Measurements from ENCODE around the gene ZNF346.
"Not testable (repeated sequence)": the region's sequence is repeated elsewhere in the genome, so short reads cannot be mapped to it uniquely, and the experiment has no call there.

The ZNF346 gene

GRCh38 chr5:177010153-177010552 is 12.3 kb upstream of the ZNF346 start:
- no peak for DNase-seq

DNA sequence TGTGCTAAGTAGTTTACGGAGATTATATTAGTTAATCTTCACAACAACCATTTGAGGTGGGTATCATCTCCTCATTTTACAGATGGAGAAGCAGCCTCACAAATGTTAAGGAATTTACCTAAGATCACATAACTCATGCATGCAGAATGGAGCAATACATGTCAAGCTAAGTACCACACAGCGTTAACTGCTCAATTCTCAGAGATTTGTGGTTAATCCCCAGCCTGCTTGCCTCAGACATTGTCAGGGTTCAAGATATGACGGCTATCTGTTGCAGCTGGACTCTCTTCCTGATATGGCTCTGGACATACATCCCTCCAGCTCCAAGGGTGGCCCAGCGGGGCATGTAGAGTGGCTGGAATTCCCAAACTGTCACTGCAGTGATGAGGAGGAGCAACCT is 7.3 kb upstream of the ZNF346 start:
- no peak for DNase-seq

GRCh38 chr5:177018341-177018740 is 4.2 kb upstream of the ZNF346 start:
- no peak for DNase-seq

DNA sequence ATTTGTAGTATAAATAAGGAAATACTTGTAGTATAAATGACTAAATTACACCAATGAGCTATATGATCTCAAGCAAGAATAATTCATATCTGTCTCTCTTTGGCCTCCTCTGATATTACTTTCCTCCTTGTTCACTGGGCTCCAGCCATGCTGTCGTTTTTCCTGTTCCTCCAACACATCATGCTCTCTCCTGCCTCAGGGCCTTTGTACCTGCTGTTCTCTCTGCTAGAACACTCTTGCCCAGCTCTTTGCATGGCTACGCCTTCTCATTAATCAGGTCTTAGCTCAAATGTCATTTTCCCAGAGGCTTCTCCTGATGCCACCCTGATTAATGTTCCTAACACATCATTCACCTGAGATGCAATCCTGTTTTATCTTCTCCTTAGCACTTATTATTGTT is 2.5 kb upstream of the ZNF346 start:
- no peak for DNase-seq

GRCh38 chr5:177023303-177023664 is 788 bp downstream of the ZNF346 start:
- peak; percentile 17 for DNase-seq

GRCh38 chr5:177024559-177024958 is 2.1 kb downstream of the ZNF346 start:
- DNase-seq, result no peak

GRCh38 chr5:177025101-177025601 is 2.7 kb downstream of the ZNF346 start:
- DNase-seq, result no peak

DNA sequence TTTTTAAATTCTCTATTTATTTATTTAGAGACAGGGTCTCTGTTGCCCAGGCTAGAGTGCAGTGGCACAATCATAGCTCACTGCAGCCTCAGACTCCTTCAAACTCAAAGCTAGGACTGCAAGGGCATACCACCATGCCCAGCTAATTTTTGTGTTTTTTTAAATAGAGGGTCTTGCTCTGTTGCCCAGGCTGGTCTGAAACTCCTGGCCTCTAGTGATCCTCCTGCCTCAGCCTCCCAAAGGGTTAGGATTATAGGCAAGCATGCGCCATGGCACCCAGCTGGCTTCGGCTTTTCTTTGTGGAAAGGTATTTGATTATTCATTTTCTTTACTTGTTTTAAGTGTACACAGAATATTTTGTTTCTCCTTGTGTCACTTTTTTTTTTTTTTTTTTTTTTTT is 5.2 kb downstream of the ZNF346 start:
- no peak for DNase-seq

DNA sequence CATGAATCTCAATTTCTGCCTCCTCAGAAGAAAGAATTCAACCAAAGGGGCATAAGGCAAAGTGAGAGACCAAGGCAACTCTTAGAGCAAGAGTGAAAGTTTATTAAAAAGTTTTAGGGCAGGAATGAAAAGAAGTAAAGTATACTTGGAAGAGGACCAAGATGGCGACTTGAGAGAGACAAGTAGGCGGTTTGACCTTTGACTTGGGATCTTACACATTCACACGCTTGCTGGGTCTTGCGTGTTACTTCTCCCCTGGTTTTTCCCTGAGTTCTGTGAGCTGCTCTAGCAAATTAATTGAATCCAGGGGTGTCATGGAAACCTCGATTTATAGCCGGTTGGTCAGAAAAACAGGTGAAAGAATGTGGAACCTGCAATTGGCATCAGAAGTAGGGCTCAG is 7.0 kb downstream of the ZNF346 start:
- no peak for DNase-seq

- no peak for DNase-seq
Observed at GRCh38 chr5:177035976-177036375, 13.5 kb downstream of the ZNF346 start.

GRCh38 chr5:177036443-177036842 is 13.9 kb downstream of the ZNF346 start:
- DNase-seq, result no peak

DNA sequence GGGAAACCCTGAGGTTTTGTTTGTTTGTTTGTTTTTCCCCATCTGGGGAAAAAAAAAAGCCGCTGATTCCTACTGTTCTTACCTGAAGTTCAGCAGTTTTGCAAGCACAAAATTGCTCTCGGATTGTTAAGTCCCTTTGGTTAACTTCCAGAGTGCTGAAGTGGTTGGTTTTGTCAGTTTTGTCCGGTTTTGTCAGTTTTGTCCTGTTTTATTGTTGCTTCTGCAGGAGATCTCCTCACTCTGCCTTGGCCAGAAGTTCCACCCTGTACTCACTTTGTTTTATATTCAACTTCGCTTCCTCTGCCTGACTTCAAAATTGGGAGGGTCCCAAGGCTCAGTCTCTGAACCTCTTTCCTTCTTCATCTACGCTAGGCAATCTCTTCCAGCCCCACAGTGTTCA is 14.4 kb downstream of the ZNF346 start:
- DNase-seq, result no peak

- DNase-seq, result no peak
Observed at GRCh38 chr5:177040814-177041420, 18.4 kb downstream of the ZNF346 start.

DNA sequence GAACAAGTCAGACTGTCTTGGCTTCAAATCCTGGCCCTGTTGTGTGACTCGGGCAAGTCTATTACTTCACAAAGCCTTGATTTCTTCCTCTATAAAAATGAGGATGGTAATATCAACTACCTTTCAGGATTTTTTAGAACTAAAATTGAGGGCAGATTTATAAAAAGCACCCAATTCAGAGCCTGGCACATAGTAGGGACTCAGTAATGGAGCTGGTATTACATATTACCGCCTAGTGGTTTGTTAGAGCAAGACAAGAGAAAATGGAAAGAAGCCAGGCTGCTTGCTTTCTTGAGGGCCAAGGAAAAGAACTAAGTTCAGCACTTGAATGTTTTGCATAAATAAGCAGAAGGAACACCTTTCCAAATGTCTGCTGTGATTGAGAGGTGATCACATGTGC is 19.4 kb downstream of the ZNF346 start:
- no peak for DNase-seq

DNA sequence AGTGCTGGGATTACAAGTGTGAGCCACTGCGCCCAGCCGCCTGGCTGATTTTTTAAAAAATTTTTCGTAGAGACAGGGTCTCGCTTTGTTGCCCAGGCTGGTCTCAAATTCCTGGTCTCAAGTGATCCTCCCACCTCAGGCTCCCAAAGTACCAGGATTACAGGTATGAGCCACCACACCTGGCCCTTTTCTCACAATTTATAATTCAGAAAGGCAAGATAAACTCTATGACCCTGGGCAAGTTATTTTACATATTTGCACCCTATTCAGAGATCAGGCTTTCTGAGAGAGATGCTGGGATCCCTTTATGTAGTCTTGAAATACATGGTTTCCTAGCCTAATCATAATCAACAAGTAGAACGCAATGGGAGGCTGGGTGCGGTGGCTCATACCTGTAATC is 20.6 kb downstream of the ZNF346 start:
- no peak for DNase-seq

DNA sequence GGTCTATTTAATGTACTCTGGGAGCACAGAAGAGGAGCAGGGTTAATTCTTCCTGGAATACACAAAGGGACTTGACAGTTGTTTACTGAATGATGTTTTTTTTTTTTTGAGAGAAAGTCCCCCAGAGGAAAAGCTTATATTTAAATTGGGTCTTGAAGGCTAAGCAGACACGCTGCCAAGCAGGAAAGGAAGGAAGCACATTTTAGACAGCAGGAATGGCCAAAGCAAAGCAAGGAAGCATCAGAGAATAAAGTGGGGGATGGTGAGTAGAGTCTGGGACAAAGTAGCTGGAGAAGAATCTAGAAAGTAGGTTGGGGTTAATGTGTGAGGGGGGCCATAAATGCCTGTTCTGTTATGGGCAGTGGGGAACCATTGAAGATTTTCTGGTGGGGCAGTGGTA is 21.5 kb downstream of the ZNF346 start:
- no peak for DNase-seq

DNA sequence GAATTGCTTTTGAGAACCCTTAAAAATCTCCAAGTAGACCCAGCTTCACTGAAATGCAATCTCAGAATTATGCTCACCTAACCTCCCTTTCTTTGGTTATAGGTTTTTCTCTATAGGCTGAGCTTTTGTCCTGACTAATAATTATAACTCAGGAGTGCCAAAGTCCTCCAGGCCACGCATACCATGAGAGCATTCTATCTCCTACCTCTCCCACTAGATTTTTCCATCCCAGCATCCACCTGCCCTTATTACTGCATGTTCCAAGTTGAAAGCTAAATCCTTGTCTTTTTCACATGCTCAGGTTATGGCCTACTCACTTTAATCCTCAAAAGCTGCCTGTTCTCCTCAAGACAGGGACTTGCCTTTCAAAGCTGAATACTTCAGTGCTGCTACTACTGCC is 22.1 kb downstream of the ZNF346 start:
- DNase-seq, result no peak

GRCh38 chr5:177045631-177046030 is 23.1 kb downstream of the ZNF346 start:
- no peak for DNase-seq

DNA sequence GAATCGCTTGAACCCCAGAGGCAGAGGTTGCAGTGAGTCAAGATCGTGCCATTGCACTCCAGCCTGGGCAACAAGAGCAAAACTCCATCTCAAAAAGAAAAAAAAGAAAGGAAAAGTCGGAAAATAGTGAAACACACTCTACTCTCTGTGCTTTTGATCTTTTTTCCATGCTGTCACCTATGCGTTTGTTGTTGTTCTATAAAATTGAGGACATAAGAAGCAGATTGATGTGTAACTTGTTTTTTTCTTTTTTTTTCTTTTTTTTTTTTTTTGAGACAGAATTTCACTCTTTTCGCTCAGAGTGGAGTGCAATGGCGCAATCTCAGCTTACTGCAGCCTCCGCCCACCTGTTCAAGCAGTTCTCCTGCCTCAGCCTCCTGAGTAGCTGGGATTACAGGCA is 26.0 kb downstream of the ZNF346 start:
- DNase-seq, result not testable (repeated sequence)

DNA sequence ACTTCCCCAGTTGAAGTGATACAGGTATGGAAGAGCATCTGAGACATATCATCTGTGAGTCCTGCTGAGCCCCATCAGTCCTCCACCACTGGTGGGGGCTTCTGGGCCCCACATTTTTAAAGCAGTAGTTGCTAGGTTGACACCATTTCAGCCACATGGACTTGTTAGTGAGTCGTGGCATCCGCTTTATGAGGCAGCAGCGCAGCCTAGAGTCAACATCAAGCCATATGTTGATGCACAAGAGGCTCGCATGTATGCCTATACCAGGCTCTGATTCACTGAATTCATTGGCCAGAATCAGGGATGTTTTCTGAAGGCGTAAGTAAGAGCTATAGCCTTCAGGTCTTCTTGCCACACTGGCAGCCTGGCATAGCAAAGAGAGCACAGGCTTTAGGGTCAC is 26.8 kb downstream of the ZNF346 start:
- no peak for DNase-seq

GRCh38 chr5:177064500-177065277 is 42.2 kb downstream of the ZNF346 start:
- no peak for DNase-seq

- DNase-seq, result no peak
Observed at GRCh38 chr5:177065491-177065890, 43.0 kb downstream of the ZNF346 start.

DNA sequence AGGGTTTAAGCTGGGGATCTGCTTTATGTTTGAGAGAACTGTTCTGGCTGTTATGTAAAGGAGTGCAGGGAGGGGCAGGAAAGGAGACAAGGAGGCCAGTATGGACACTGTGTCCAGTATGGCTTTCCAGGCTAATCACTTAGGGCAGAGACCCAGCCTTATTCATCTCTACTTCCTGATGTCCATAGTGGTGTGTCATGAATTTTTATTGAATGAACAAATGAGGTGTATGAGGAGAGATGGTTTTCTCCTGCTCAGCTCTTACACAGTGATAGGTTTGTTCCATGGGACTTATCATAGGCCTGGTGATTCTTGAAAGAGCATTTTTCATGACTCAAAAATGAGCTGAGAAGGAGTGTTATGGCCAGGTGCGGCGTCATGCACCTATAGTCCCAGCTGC is 43.7 kb downstream of the ZNF346 start:
- no peak for DNase-seq

GRCh38 chr5:177067503-177067902 is 45.0 kb downstream of the ZNF346 start:
- DNase-seq, result no peak
